ENCODE data around the gene TMEM59L. TPM values are rescaled to one million over a fixed set of nuclear protein-coding genes. Genes with fewer than 3 reads are reported as not detected.

TMEM59L gene
- total and polyA plus RNA-seq, 9 of the 15 experiments (the other 6 are each of a cell fraction or from before 2014, with no cell fraction given): 0.37 TPM; not detected in 8

DNA sequence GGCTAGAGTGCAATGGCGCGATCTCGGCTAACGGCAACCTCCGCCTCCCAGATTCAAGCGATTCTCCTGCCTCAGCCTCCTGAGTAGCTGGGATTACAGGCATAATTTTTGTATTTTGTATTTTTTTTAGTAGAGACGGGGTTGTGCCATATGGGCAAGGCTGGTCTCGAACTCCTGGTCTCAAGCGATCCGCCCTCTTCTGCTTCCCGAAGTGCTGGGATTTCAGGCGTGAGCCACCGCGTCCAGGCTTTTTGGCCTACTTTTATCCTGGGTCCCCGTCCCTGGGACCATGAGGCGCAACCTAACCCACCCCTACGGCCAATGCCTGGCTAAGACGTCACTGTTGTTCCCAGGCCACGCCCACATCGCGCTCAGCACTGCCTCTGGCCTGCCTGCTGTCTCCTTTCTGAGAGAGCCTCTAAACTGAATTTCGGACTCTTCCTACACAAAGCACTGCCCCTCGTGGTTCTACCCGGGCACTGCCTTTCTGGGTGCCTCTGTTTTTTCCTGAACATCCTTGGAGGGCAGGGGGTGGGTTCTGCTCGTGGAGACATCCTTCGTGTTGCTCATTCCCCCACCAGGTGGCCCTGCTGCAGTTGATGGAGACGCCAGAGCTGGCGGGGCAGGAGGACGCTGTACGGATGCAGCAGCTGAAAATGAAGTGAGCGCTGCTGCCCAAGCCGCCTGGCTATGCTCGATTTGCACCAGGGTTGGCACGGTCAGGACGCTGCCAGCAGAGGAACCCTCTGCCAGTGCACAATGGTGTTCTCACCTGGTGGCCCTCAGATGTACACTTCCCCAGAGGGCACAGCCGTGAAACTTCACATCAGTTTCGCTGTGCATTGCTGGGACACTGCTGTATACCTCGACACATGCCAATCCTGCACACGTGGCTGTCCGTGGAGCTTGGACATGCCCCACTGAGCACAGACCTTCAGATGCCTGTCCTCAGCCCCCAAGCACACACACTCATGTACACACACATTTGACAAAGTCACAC lies 22.1 kb upstream of the TMEM59L start (continued):
- TF ChIP-seq, protein P1, sequence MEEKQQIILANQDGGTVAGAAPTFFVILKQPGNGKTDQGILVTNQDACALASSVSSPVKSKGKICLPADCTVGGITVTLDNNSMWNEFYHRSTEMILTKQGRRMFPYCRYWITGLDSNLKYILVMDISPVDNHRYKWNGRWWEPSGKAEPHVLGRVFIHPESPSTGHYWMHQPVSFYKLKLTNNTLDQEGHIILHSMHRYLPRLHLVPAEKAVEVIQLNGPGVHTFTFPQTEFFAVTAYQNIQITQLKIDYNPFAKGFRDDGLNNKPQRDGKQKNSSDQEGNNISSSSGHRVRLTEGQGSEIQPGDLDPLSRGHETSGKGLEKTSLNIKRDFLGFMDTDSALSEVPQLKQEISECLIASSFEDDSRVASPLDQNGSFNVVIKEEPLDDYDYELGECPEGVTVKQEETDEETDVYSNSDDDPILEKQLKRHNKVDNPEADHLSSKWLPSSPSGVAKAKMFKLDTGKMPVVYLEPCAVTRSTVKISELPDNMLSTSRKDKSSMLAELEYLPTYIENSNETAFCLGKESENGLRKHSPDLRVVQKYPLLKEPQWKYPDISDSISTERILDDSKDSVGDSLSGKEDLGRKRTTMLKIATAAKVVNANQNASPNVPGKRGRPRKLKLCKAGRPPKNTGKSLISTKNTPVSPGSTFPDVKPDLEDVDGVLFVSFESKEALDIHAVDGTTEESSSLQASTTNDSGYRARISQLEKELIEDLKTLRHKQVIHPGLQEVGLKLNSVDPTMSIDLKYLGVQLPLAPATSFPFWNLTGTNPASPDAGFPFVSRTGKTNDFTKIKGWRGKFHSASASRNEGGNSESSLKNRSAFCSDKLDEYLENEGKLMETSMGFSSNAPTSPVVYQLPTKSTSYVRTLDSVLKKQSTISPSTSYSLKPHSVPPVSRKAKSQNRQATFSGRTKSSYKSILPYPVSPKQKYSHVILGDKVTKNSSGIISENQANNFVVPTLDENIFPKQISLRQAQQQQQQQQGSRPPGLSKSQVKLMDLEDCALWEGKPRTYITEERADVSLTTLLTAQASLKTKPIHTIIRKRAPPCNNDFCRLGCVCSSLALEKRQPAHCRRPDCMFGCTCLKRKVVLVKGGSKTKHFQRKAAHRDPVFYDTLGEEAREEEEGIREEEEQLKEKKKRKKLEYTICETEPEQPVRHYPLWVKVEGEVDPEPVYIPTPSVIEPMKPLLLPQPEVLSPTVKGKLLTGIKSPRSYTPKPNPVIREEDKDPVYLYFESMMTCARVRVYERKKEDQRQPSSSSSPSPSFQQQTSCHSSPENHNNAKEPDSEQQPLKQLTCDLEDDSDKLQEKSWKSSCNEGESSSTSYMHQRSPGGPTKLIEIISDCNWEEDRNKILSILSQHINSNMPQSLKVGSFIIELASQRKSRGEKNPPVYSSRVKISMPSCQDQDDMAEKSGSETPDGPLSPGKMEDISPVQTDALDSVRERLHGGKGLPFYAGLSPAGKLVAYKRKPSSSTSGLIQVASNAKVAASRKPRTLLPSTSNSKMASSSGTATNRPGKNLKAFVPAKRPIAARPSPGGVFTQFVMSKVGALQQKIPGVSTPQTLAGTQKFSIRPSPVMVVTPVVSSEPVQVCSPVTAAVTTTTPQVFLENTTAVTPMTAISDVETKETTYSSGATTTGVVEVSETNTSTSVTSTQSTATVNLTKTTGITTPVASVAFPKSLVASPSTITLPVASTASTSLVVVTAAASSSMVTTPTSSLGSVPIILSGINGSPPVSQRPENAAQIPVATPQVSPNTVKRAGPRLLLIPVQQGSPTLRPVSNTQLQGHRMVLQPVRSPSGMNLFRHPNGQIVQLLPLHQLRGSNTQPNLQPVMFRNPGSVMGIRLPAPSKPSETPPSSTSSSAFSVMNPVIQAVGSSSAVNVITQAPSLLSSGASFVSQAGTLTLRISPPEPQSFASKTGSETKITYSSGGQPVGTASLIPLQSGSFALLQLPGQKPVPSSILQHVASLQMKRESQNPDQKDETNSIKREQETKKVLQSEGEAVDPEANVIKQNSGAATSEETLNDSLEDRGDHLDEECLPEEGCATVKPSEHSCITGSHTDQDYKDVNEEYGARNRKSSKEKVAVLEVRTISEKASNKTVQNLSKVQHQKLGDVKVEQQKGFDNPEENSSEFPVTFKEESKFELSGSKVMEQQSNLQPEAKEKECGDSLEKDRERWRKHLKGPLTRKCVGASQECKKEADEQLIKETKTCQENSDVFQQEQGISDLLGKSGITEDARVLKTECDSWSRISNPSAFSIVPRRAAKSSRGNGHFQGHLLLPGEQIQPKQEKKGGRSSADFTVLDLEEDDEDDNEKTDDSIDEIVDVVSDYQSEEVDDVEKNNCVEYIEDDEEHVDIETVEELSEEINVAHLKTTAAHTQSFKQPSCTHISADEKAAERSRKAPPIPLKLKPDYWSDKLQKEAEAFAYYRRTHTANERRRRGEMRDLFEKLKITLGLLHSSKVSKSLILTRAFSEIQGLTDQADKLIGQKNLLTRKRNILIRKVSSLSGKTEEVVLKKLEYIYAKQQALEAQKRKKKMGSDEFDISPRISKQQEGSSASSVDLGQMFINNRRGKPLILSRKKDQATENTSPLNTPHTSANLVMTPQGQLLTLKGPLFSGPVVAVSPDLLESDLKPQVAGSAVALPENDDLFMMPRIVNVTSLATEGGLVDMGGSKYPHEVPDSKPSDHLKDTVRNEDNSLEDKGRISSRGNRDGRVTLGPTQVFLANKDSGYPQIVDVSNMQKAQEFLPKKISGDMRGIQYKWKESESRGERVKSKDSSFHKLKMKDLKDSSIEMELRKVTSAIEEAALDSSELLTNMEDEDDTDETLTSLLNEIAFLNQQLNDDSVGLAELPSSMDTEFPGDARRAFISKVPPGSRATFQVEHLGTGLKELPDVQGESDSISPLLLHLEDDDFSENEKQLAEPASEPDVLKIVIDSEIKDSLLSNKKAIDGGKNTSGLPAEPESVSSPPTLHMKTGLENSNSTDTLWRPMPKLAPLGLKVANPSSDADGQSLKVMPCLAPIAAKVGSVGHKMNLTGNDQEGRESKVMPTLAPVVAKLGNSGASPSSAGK (IDR thresholded peaks at IDR 0.05): peak; percentile 49
- no peak for TF ChIP-seq PTRF (tag; IDR thresholded peaks at IDR 0.05)
- no peak for TF ChIP-seq NFIX (CRISPR knock-in tag; IDR thresholded peaks at IDR 0.05; ENCODE audit: low read depth)
- TF ChIP-seq MTA3 (IDR thresholded peaks at IDR 0.05; ENCODE audit: borderline replicate concordance): peak; percentile 57; the same call in 1 of the 2 replicates
- TF ChIP-seq MBD2 (IDR thresholded peaks at IDR 0.05; ENCODE audit: borderline replicate concordance, low read depth): peak; percentile 49; the same call in 1 of the 2 replicates
- TF ChIP-seq NR4A1 (CRISPR knock-in tag; IDR thresholded peaks at IDR 0.05): no peak
- no peak for TF ChIP-seq NR4A1 (tag; IDR thresholded peaks at IDR 0.05)
- peak; percentile 9 for TF ChIP-seq ZNF384 (IDR thresholded peaks at IDR 0.05; ENCODE audit: low read depth, low read length)
- TF ChIP-seq, protein P2, sequence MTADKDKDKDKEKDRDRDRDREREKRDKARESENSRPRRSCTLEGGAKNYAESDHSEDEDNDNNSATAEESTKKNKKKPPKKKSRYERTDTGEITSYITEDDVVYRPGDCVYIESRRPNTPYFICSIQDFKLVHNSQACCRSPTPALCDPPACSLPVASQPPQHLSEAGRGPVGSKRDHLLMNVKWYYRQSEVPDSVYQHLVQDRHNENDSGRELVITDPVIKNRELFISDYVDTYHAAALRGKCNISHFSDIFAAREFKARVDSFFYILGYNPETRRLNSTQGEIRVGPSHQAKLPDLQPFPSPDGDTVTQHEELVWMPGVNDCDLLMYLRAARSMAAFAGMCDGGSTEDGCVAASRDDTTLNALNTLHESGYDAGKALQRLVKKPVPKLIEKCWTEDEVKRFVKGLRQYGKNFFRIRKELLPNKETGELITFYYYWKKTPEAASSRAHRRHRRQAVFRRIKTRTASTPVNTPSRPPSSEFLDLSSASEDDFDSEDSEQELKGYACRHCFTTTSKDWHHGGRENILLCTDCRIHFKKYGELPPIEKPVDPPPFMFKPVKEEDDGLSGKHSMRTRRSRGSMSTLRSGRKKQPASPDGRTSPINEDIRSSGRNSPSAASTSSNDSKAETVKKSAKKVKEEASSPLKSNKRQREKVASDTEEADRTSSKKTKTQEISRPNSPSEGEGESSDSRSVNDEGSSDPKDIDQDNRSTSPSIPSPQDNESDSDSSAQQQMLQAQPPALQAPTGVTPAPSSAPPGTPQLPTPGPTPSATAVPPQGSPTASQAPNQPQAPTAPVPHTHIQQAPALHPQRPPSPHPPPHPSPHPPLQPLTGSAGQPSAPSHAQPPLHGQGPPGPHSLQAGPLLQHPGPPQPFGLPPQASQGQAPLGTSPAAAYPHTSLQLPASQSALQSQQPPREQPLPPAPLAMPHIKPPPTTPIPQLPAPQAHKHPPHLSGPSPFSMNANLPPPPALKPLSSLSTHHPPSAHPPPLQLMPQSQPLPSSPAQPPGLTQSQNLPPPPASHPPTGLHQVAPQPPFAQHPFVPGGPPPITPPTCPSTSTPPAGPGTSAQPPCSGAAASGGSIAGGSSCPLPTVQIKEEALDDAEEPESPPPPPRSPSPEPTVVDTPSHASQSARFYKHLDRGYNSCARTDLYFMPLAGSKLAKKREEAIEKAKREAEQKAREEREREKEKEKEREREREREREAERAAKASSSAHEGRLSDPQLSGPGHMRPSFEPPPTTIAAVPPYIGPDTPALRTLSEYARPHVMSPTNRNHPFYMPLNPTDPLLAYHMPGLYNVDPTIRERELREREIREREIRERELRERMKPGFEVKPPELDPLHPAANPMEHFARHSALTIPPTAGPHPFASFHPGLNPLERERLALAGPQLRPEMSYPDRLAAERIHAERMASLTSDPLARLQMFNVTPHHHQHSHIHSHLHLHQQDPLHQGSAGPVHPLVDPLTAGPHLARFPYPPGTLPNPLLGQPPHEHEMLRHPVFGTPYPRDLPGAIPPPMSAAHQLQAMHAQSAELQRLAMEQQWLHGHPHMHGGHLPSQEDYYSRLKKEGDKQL (CRISPR knock-in tag; IDR thresholded peaks at IDR 0.05; ENCODE audit: borderline replicate concordance): no peak
